Right lobe of liver (tissue), 6 donors: ENCODE measurements around the gene DNAL4. TPM values are rescaled to one million over a fixed set of nuclear protein-coding genes. Genes with fewer than 3 reads are reported as not detected.

ENCODE experiments used
- ATAC-seq, 4 donors: fragments of 200-7000 bp; cut with Tn5 transposase; one replicate each; pipeline ENCODE4 v1.9.1; 2020; ENCODE audit warnings: mild to moderate bottlenecking in 4 of 4, moderate library complexity in 4 of 4
- DNase-seq, 3 donors: peaks; one replicate each; pipeline ENCODE4 v3.0.0-alpha.2; 2020
- H3K27ac ChIP-seq, 3 donors: fragments of 200-600 bp; one replicate each; pipeline ENCODE4 v1.8.0; 2022
- H3K27me3 ChIP-seq, 2 donors: fragments of 200-600 bp; one replicate each; pipeline ENCODE4 v1.8.0; 2022
- H3K36me3 ChIP-seq, 4 donors: fragments of 200-600 bp; sonication (generic) in 1 of 4; one replicate each; pipeline versions ENCODE4 v1.5.1 to v1.8.0; 2017 to 2022; ENCODE audit warnings: control low read depth in 1 of 4
- H3K4me1 ChIP-seq, 4 donors: fragments of 200-600 bp; sonication (generic) in 1 of 4; one replicate each; pipeline versions ENCODE4 v1.5.1 to v1.8.0; 2017 to 2022; ENCODE audit warnings: control low read depth in 1 of 4
- H3K4me3 ChIP-seq, 3 donors: fragments of 200-600 bp; one replicate each; pipeline ENCODE4 v1.8.0; 2022
- H3K9me3 ChIP-seq, 4 donors: fragments of 200-600 bp; sonication (generic) in 1 of 4; one replicate each; pipeline versions ENCODE4 v1.5.1 to v1.8.0; 2017 to 2022; ENCODE audit warnings: control low read depth in 1 of 4
- CTCF ChIP-seq, 4 donors: fragments of 200-600 bp in 3 of 4; fragments of 450-650 bp in 1 of 4; IDR thresholded peaks; one replicate each; pipeline versions ENCODE4 v1.5.1 to v1.8.0; 2016 to 2022; ENCODE audit warnings: antibody characterized with exemption in 4 of 4, mild to moderate bottlenecking in 2 of 4
- POLR2A ChIP-seq: fragments of 450-650 bp; IDR thresholded peaks from one replicate; pipeline ENCODE4 v1.6.1; 2017; ENCODE audit warnings: antibody characterized with exemption, mild to moderate bottlenecking
- WGBS: methylation state at CpG from one replicate; pipeline ENCODE4 v1.1.6; 2018; ENCODE audit warnings: low coverage, low lambda C conversion rate; ENCODE audit not compliant: insufficient coverage; ENCODE audit errors: missing lambda C conversion rate; 5-methylcytosine and 5-hydroxymethylcytosine counted together
- intact Hi-C, 2 donors: fragments of 100-400 bp; cut with DNase I; formaldehyde crosslinking; loops; one replicate each; pipeline versions ENCODE4 v1.11.2 to v1.14.1; 2022
- total RNA-seq, 6 experiments: library from RNA; depleted of rRNA in 2 of 6; stranded (reverse); fragments of >200 nt in 2 of 6; fragmentation: NEBNext Ultra II Directional in 3 of 6; extraction: Animal tissue kit (Norgen Biotek cat#: 25700) in 3 of 6; gene quantifications; one replicate each; pipeline versions ENCODE4 v1.1.0 to v1.2.4, GENCODE V29; 2016 to 2023
- donor health status: DM: no; HTN: yes; CAD: no.
- donor health status: DM: no; HTN: no; CAD: no.
- donor health status: DM: no; HTN: no; CAD: no.
- donor health status: DM: no; HTN: yes; CAD: no.
- donor health status: DM: no; HTN: yes; CAD: no.

DNAL4 gene
- total RNA-seq, 6 experiments from 2014 or later, result 2.0 to 6.2 (median 5.1) TPM

- ATAC-seq (peak; percentile 60 to 88 (median 74)), DNase-seq (no peak)
- intact Hi-C loops, result no loop called here
- H3K4me1 ChIP-seq, result no peaks in the 10 kb centered on the region
- peaks cover 0 to 2% (median 0%) of the 10 kb centered on the region in 4 donors for H3K36me3 ChIP-seq
- no peak overlapping the region for H3K4me3 ChIP-seq
- no peaks in the 10 kb centered on the region for H3K9me3 ChIP-seq
- WGBS, result 64% methylated on average over 13 of the region's 16 CpGs
- H3K27me3 ChIP-seq, result no peaks in the 10 kb centered on the region
- no peak for TF ChIP-seq CTCF (IDR thresholded peaks at IDR 0.05)
- no peak for TF ChIP-seq POLR2A
- H3K27ac ChIP-seq, result no peak overlapping the region
These were observed 5.7 kb downstream of the DNAL4 start for GRCh38 chr22:38788021-38788816.

GRCh38 chr22:38786631-38787030 is 7.3 kb downstream of the DNAL4 start:
- no peak for DNase-seq
- 92% methylated on average over 2 of the region's 3 CpGs for WGBS
- H3K4me3 ChIP-seq, result no peak overlapping the region
- no peaks in the 10 kb centered on the region for H3K4me1 ChIP-seq
- no peaks in the 10 kb centered on the region for H3K27me3 ChIP-seq
- no peak for TF ChIP-seq CTCF (IDR thresholded peaks at IDR 0.05)
- TF ChIP-seq POLR2A, result no peak
- no peak for ATAC-seq
- no peak overlapping the region for H3K27ac ChIP-seq
- H3K36me3 ChIP-seq, result peaks cover 0 to 2% (median 0%) of the 10 kb centered on the region in 4 donors
- intact Hi-C loops, result no loop called here
- H3K9me3 ChIP-seq, result no peaks in the 10 kb centered on the region

- Histone ChIP-seq H3K4me3 (no peak overlapping the region), H3K36me3 (no peaks in the 10 kb centered on the region), H3K4me1 (no peaks in the 10 kb centered on the region), H3K9me3 (no peaks in the 10 kb centered on the region), H3K27ac (no peak overlapping the region), H3K27me3 (no peaks in the 10 kb centered on the region)
- intact Hi-C loops, result no loop called here
- DNase-seq, result no peak
- ATAC-seq, result no peak
- TF ChIP-seq CTCF (IDR thresholded peaks at IDR 0.05), result no peak
- no peak for TF ChIP-seq POLR2A
- WGBS, result 100% methylated on average over 3 of the region's 5 CpGs
These were observed 9.1 kb downstream of the DNAL4 start for GRCh38 chr22:38784856-38785255.

- H3K4me3 ChIP-seq, result no peak overlapping the region
- H3K27ac ChIP-seq, result no peak overlapping the region
- 93% methylated on average over 14 of the region's 15 CpGs for WGBS
- ATAC-seq (no peak), DNase-seq (no peak)
- H3K36me3 ChIP-seq, result no peaks in the 10 kb centered on the region
- H3K27me3 ChIP-seq, result no peaks in the 10 kb centered on the region
- H3K4me1 ChIP-seq, result no peaks in the 10 kb centered on the region
- TF ChIP-seq CTCF (IDR thresholded peaks at IDR 0.05), result no peak
- TF ChIP-seq POLR2A, result no peak
- H3K9me3 ChIP-seq, result no peaks in the 10 kb centered on the region
- intact Hi-C loops, result no loop called here
These were observed 9.9 kb downstream of the DNAL4 start for GRCh38 chr22:38784035-38784434.
